Measurements from ENCODE around the gene CCDC88C.
A peak's percentile ranks its signal among the peaks of the same experiment; 100 is the strongest.

CCDC88C gene

GRCh38 chr14:91377700-91378652 is 39.6 kb downstream of the CCDC88C start:
- DNase-seq (ENCODE audit: low spot score): no peak

- DNase-seq (ENCODE audit: low spot score): no peak
These were observed 40.8 kb downstream of the CCDC88C start for GRCh38 chr14:91376547-91377477.

- no peak for DNase-seq (ENCODE audit: low spot score)
These were observed 41.7 kb downstream of the CCDC88C start for GRCh38 chr14:91375720-91376452.

- no peak for DNase-seq (ENCODE audit: low spot score)
These were observed 42.5 kb downstream of the CCDC88C start for GRCh38 chr14:91374879-91375702.

GRCh38 chr14:91374287-91374878 is 43.2 kb downstream of the CCDC88C start:
- no peak for DNase-seq (ENCODE audit: low spot score)

- DNase-seq (ENCODE audit: low spot score): no peak
These were observed 43.9 kb downstream of the CCDC88C start for GRCh38 chr14:91373591-91374254.

- DNase-seq (ENCODE audit: low spot score): peak; percentile 86
These were observed 44.7 kb downstream of the CCDC88C start for GRCh38 chr14:91372671-91373495.

- no peak for DNase-seq (ENCODE audit: low spot score)
These were observed 45.6 kb downstream of the CCDC88C start for GRCh38 chr14:91371990-91372375.

- peak; percentile 88 for DNase-seq (ENCODE audit: low spot score)
These were observed 46.3 kb downstream of the CCDC88C start for GRCh38 chr14:91371011-91371989.

- peak; percentile 50 for DNase-seq (ENCODE audit: low spot score)
These were observed 47.8 kb downstream of the CCDC88C start for GRCh38 chr14:91369628-91370445.

- no peak for DNase-seq (ENCODE audit: low spot score)
These were observed 48.7 kb downstream of the CCDC88C start for GRCh38 chr14:91368776-91369416.

- DNase-seq (ENCODE audit: low spot score): no peak
These were observed 50.1 kb downstream of the CCDC88C start for GRCh38 chr14:91367173-91368171.

- DNase-seq (ENCODE audit: low spot score): no peak
These were observed 50.9 kb downstream of the CCDC88C start for GRCh38 chr14:91366749-91367148.

GRCh38 chr14:91365552-91365951 is 52.1 kb downstream of the CCDC88C start:
- DNase-seq (ENCODE audit: low spot score): no peak

- no peak for DNase-seq (ENCODE audit: low spot score)
These were observed 52.9 kb downstream of the CCDC88C start for GRCh38 chr14:91364524-91365270.
